Ovary (tissue), 9 donors: ENCODE results near the gene ERBIN. TPM values are rescaled to one million over a fixed set of nuclear protein-coding genes. Genes with fewer than 3 reads are reported as not detected.

Experiments used
- DNase-seq, 5 donors: peaks; one replicate each; pipeline ENCODE4 v3.0.0-alpha.2; 2019 to 2020
- H3K27ac ChIP-seq, 2 donors: fragments of 200-600 bp; one replicate each; pipeline versions ENCODE4 v1.5.1 to v1.8.0; 2019 to 2022
- H3K27me3 ChIP-seq: fragments of 200-600 bp; one replicate; pipeline ENCODE4 v1.8.0; 2022
- H3K36me3 ChIP-seq: fragments of 200-600 bp; sonication (generic); one replicate; pipeline ENCODE4 v1.5.1; 2019
- H3K4me1 ChIP-seq: one replicate; pipeline ENCODE4 v1.8.1; 2013; ENCODE audit warnings: mild to moderate bottlenecking, moderate library complexity; ENCODE audit not compliant: insufficient read depth
- H3K4me3 ChIP-seq: fragments of 200-600 bp; sonication (generic); one replicate; pipeline ENCODE4 v1.5.1; 2017
- H3K9me3 ChIP-seq, 2 donors: fragments of 200-600 bp in 1 of 2; sonication (generic) in 1 of 2; one replicate each; pipeline versions ENCODE4 v1.5.1 to v1.8.1; 2013 to 2019; ENCODE audit warnings: mild to moderate bottlenecking in 1 of 2, moderate library complexity in 1 of 2
- EP300 ChIP-seq: sonication (generic); formaldehyde crosslinking; IDR thresholded peaks from one replicate; pipeline ENCODE4 v1.6.1; 2017; ENCODE audit warnings: antibody characterized with exemption
- POLR2A ChIP-seq: fragments of 450-650 bp; IDR thresholded peaks from one replicate; pipeline ENCODE4 v1.6.1; 2017; ENCODE audit warnings: antibody characterized with exemption, mild to moderate bottlenecking, moderate library complexity
- WGBS, 3 donors: extraction: QIAGEN DNeasy Blood & Tissue Kit in 1 of 3; methylation state at CpG; one replicate each; pipeline versions ENCODE4 v1.1.5 to v1.1.7; 2013 to 2017; 5-methylcytosine and 5-hydroxymethylcytosine counted together
- intact Hi-C, 4 donors: fragments of 100-400 bp; cut with DNase I; formaldehyde crosslinking; loops; one replicate each; pipeline versions ENCODE4 v1.11.0 to v1.15.1; 2022 to 2023
- polyA plus RNA-seq, 2 donors: library from polyadenylated mRNA; stranded (reverse); fragments of 200-250 nt in 1 of 2; fragments of 350-450 nt in 1 of 2; fragmentation: Illumina TruSeq in 1 of 2; extraction: RNeasy Lipid Tissue Mini Kit (QIAGEN cat#74804) in 1 of 2; gene quantifications; one replicate each; pipeline ENCODE4 v1.2.3, GENCODE V29; 2013 to 2014
- total RNA-seq, 7 donors: library from RNA; depleted of rRNA in 2 of 7; stranded (reverse); fragments of >200 nt in 2 of 7; fragmentation: NEBNext Ultra II Directional in 3 of 7; extraction: Animal tissue kit (Norgen Biotek cat#: 25700) in 3 of 7; gene quantifications; one replicate each; pipeline versions ENCODE4 v1.1.0 to v1.2.4, GENCODE V29; 2016 to 2023
- TF ChIP-seq, protein P1 (sequence below), 3 donors: fragments of 450-650 bp in 2 of 3; fragments of 200-600 bp in 1 of 3; IDR thresholded peaks; one replicate each; pipeline versions ENCODE4 v1.5.1 to v1.8.0; 2016 to 2022; ENCODE audit warnings: antibody characterized with exemption in 3 of 3, mild to moderate bottlenecking in 1 of 3
- donor health status: DM: no; HTN: no; CAD: no; lungs with moderate emphysema.
- donor health status: DM: no; HTN: no; CAD: no.
- donor health status: Bipolar disorder and iron deficiency.
- donor health status: DM: yes; HTN: yes; CAD: no.
- donor health status: DM: no; HTN: no; CAD: no.
- donor health status: DM: yes; HTN: yes; CAD: no.

The ERBIN gene
- total and polyA plus RNA-seq, 9 donors: 20.2 to 67.9 (median 57.5) TPM

DNA sequence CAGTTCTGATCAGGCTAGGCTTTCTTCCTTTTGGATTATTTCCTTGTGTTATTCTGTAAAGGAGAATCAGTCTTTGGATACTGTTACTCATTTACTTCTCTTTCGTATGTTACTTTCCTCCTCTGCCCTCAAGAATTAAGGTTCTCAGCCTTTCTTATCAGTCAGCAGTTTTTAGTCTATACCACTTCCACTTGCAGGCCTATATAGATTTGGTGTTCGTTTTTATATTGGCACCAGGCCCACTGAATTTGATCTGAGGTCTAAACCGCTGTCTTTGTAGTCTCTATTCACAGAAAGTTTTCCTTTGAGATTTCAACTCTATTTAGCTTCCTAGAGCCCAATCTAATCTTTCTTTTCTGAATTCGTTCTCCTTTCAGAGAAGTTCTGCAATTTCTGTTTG is 62.8 kb downstream of the ERBIN start:
- H3K4me3 ChIP-seq: no peak overlapping the region
- peaks cover 3% of the 10 kb centered on the region for H3K4me1 ChIP-seq
- DNase-seq: no peak
- TF ChIP-seq POLR2A (no peak), EP300 (no peak)
- TF ChIP-seq, protein P1, sequence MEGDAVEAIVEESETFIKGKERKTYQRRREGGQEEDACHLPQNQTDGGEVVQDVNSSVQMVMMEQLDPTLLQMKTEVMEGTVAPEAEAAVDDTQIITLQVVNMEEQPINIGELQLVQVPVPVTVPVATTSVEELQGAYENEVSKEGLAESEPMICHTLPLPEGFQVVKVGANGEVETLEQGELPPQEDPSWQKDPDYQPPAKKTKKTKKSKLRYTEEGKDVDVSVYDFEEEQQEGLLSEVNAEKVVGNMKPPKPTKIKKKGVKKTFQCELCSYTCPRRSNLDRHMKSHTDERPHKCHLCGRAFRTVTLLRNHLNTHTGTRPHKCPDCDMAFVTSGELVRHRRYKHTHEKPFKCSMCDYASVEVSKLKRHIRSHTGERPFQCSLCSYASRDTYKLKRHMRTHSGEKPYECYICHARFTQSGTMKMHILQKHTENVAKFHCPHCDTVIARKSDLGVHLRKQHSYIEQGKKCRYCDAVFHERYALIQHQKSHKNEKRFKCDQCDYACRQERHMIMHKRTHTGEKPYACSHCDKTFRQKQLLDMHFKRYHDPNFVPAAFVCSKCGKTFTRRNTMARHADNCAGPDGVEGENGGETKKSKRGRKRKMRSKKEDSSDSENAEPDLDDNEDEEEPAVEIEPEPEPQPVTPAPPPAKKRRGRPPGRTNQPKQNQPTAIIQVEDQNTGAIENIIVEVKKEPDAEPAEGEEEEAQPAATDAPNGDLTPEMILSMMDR (IDR thresholded peaks at IDR 0.05): no peak
- H3K9me3 ChIP-seq: no peaks in the 10 kb centered on the region
- H3K36me3 ChIP-seq: no peaks in the 10 kb centered on the region
- 77 to 85% (median 79%) methylated on average over 4 of the region's 4 CpGs for WGBS, 3 donors
- no peak overlapping the region for H3K27ac ChIP-seq
- intact Hi-C loops: no loop called here
- H3K27me3 ChIP-seq: no peaks in the 10 kb centered on the region

DNA sequence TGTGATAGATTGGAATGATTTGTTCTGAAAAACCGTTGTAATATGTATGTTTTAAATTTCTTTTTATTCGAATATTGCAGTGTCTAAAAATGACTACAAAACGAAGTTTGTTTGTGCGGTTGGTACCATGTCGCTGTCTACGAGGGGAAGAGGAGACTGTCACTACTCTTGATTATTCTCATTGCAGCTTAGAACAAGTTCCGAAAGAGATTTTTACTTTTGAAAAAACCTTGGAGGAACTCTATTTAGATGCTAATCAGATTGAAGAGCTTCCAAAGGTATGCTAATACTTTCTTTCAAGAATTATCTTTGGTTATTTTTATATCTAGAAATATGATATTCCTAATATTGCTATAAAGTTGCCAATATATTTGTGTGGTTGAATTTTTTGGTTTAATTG is 66.3 kb downstream of the ERBIN start:
- WGBS, 3 donors: 88 to 93% (median 90%) methylated on average over 7 of the region's 7 CpGs
- Histone ChIP-seq H3K27me3 (no peaks in the 10 kb centered on the region), H3K4me1 (no peaks in the 10 kb centered on the region), H3K4me3 (no peak overlapping the region), H3K9me3 (no peaks in the 10 kb centered on the region), H3K36me3 (no peaks in the 10 kb centered on the region), H3K27ac (no peak overlapping the region)
- no peak for DNase-seq
- TF ChIP-seq EP300 (no peak), POLR2A (no peak)
- TF ChIP-seq, protein P1 (IDR thresholded peaks at IDR 0.05): no peak
- intact Hi-C loops: no loop called here

DNA sequence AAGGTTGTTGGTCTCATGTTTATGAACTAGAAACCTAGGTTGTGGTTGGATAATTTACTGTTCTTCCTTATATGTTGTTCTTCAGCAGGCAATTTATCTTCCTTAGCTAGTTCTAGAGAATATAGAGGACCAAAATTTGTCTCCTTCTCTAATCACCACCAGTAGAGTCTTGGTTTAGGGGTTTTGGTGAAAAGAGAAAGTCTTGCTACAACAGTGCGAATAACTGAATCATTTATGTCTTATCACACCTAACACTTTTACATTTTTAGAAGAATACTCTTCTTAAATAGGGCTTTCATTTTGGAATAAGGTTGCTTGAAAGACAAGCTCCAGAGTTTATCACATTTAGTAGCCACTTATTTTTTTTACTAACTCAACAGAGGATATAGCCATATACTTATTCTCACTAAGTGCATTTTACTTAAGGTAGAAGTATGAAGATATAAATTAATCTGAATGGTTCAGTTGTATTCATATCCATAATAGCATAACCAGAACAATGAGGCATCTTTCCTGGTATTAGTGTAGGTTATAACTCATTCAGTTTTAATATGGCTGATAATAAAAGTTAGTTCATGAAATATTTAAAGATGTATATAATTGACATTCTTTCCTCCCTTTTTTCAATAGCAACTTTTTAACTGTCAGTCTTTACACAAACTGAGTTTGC is 67.9 kb downstream of the ERBIN start:
- H3K9me3 ChIP-seq: no peaks in the 10 kb centered on the region
- intact Hi-C loops: no loop called here
- 94 to 100% (median 95%) methylated on average over 1 of the region's 1 CpG for WGBS, 3 donors
- no peaks in the 10 kb centered on the region for H3K36me3 ChIP-seq
- TF ChIP-seq, protein P1 (IDR thresholded peaks at IDR 0.05): no peak
- no peak overlapping the region for H3K27ac ChIP-seq
- H3K4me1 ChIP-seq: no peaks in the 10 kb centered on the region
- H3K27me3 ChIP-seq: no peaks in the 10 kb centered on the region
- no peak for DNase-seq
- no peak overlapping the region for H3K4me3 ChIP-seq

DNA sequence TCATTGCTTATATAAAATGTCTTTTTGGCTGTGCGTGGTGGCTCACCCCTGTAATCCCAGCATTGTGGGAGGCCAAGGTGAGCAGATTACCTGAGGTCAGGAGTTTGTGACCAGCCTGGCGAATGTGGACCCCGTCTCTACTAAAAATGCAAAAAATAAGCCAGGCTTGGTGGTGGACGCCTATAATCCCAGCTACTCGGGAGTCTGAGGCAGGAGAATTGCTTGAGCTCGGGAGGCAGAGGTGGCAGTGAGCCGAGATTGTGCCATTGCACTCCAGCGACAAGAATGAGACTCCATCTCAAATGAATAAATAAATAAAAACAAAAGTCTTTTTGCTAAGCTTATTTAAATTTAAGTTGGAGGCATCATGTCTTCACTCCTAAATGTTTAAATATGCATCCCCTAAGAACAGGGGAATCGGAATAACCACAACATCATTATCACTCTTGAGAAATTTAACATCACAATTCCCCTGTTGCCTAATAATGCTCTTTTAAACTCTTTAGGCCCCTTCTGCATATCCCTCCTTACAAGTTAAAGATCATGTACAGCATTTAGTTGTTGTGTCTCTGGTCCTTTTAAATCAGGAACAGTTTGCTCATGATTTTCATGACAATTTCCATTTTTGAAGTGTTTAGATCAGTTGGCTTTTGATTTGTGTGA is 72.8 kb downstream of the ERBIN start:
- WGBS, 3 donors: 93 to 94% (median 94%) methylated on average over 9 of the region's 9 CpGs
- no peak for DNase-seq
- intact Hi-C loops: no loop called here
- H3K4me3 ChIP-seq: no peak overlapping the region
- H3K27ac ChIP-seq: no peak overlapping the region
- TF ChIP-seq, protein P1 (IDR thresholded peaks at IDR 0.05): no peak
- TF ChIP-seq EP300 (no peak), POLR2A (no peak)
- no peaks in the 10 kb centered on the region for H3K36me3 ChIP-seq
- H3K4me1 ChIP-seq: no peaks in the 10 kb centered on the region
- H3K9me3 ChIP-seq: no peaks in the 10 kb centered on the region
- no peaks in the 10 kb centered on the region for H3K27me3 ChIP-seq
